ENCODE data around the gene MAT2B.

The MAT2B gene

DNA sequence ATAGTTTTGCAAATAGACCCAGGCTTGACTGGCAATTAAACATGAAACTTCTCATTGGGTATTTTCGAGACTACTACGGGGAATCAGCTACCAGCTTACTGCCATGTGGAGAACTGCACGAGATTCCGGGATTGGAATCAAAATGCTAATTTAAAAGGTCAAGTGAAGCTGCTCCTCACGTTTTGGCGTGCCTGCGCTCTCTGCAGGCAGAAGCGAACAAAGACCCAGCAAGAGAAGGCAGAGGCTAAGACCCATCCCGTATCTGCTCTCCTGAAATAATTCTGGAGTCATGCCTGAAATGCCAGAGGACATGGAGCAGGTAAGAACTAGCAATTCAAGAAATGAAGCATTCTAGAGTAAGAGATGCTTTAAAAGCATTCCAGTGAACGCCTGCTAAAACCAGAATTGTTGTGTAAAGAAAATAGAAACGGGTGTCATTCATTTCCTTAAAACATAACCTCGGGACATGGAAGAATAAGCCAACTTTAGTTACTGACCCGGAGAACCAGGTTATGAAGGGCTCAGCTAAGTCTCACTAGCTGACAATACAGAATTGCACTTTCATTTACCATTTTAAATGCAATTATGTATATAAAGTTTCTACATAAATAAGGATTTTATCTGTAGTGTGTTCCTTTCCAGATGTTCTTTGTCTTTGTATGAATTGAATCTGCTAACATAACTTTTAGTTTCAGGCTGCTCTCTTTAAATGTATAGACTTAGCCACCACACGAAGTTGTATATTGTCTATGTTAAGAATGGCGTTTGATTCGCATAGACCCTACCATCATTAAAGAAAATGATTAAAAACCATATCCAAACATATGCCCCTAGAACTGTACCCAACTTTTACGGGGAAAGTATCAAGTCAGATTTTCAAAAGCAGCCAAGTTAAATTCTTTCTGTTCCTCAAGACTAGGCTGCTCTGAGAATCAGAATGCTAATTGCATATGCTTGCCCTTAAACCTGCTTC lies 2.0 kb upstream of the MAT2B start (continued):
- TF ChIP-seq, protein P1, sequence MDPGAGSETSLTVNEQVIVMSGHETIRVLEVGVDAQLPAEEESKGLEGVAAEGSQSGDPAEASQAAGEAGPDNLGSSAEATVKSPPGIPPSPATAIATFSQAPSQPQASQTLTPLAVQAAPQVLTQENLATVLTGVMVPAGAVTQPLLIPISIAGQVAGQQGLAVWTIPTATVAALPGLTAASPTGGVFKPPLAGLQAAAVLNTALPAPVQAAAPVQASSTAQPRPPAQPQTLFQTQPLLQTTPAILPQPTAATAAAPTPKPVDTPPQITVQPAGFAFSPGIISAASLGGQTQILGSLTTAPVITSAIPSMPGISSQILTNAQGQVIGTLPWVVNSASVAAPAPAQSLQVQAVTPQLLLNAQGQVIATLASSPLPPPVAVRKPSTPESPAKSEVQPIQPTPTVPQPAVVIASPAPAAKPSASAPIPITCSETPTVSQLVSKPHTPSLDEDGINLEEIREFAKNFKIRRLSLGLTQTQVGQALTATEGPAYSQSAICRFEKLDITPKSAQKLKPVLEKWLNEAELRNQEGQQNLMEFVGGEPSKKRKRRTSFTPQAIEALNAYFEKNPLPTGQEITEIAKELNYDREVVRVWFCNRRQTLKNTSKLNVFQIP (CRISPR knock-in tag; IDR thresholded peaks at IDR 0.05; ENCODE audit: borderline replicate concordance, low read depth), result no peak
- TF ChIP-seq ARNTL (CRISPR knock-in tag; IDR thresholded peaks at IDR 0.05; ENCODE audit: borderline replicate concordance, low read depth), result no peak
- TF ChIP-seq ZFP3 (CRISPR knock-in tag; IDR thresholded peaks at IDR 0.05), result 0 out of 2 replicates have a peak, but pooled peaks have one; percentile 34
- TF ChIP-seq ZNF70 (CRISPR knock-in tag; IDR thresholded peaks at IDR 0.05), result no peak
- TF ChIP-seq ZNF565 (CRISPR knock-in tag; conservative IDR thresholded peaks at IDR 0.05; ENCODE audit: low read depth), result no peak
- TF ChIP-seq GLIS3 (CRISPR knock-in tag; IDR thresholded peaks at IDR 0.05), result no peak

DNA sequence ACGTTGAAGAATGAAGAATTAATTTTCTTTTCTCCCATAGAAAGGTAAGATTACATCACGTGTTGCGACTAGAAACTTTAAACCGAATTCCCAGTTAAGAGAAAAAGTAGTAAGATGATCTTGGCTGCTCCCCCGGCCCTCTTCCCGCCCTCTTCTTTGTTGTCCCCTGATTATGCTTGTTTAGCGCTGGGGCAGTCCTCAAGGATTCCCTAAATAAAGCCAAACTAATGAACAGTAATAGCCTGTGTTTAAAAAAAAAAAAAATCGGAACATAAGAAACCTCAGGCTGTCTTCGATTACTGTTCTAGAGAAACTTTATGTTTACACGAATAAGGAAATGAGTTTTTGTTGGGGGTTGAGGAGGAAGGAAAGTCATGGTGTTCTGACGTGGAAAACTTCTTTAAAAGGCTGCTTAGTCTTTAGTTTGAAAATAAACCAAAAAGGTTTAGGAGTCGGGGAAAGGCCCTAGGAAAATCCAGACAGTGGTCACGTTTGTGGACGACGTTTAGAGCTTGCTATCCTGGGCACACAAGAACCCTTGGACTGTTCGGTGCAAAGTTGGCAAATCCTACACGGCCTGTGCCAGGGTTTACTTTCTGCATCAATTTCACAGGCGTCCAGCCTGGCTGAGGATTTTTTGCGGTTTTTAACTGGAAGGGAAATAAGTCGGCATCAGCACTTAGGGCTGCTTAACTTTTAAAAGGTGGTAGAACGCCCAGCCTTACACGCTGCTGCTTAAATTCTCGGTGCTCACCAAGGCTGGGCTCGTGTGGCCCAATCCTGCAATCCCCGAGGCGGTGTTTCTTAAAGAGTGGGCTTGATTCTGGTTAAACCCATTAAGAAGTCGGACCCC lies 1.1 kb upstream of the MAT2B start:
- ATAC-seq, result peak; percentile 44
- TF ChIP-seq ZNF70 (CRISPR knock-in tag; IDR thresholded peaks at IDR 0.05), result no peak
- no peak for TF ChIP-seq ARNTL (CRISPR knock-in tag; IDR thresholded peaks at IDR 0.05; ENCODE audit: borderline replicate concordance, low read depth)
- no peak for TF ChIP-seq OSR1 (CRISPR knock-in tag; IDR thresholded peaks at IDR 0.05)
- no peak for TF ChIP-seq ZFP30 (CRISPR knock-in tag; IDR thresholded peaks at IDR 0.05)
- TF ChIP-seq, protein P2, sequence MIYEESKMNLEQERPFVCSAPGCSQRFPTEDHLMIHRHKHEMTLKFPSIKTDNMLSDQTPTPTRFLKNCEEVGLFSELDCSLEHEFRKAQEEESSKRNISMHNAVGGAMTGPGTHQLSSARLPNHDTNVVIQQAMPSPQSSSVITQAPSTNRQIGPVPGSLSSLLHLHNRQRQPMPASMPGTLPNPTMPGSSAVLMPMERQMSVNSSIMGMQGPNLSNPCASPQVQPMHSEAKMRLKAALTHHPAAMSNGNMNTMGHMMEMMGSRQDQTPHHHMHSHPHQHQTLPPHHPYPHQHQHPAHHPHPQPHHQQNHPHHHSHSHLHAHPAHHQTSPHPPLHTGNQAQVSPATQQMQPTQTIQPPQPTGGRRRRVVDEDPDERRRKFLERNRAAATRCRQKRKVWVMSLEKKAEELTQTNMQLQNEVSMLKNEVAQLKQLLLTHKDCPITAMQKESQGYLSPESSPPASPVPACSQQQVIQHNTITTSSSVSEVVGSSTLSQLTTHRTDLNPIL (CRISPR knock-in tag; IDR thresholded peaks at IDR 0.05; ENCODE audit: low read depth), result no peak
- TF ChIP-seq, protein P3, sequence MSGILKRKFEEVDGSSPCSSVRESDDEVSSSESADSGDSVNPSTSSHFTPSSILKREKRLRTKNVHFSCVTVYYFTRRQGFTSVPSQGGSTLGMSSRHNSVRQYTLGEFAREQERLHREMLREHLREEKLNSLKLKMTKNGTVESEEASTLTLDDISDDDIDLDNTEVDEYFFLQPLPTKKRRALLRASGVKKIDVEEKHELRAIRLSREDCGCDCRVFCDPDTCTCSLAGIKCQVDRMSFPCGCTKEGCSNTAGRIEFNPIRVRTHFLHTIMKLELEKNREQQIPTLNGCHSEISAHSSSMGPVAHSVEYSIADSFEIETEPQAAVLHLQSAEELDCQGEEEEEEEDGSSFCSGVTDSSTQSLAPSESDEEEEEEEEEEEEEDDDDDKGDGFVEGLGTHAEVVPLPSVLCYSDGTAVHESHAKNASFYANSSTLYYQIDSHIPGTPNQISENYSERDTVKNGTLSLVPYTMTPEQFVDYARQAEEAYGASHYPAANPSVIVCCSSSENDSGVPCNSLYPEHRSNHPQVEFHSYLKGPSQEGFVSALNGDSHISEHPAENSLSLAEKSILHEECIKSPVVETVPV (CRISPR knock-in tag; IDR thresholded peaks at IDR 0.05), result no peak
- TF ChIP-seq, protein P1 (CRISPR knock-in tag; IDR thresholded peaks at IDR 0.05; ENCODE audit: borderline replicate concordance, low read depth), result no peak
- TF ChIP-seq TOX (CRISPR knock-in tag; IDR thresholded peaks at IDR 0.05; ENCODE audit: borderline replicate concordance), result no peak
- no peak for TF ChIP-seq ZNF8 (CRISPR knock-in tag; IDR thresholded peaks at IDR 0.05)
- no peak for TF ChIP-seq CSDC2 (CRISPR knock-in tag; IDR thresholded peaks at IDR 0.05)
- TF ChIP-seq, protein P4, sequence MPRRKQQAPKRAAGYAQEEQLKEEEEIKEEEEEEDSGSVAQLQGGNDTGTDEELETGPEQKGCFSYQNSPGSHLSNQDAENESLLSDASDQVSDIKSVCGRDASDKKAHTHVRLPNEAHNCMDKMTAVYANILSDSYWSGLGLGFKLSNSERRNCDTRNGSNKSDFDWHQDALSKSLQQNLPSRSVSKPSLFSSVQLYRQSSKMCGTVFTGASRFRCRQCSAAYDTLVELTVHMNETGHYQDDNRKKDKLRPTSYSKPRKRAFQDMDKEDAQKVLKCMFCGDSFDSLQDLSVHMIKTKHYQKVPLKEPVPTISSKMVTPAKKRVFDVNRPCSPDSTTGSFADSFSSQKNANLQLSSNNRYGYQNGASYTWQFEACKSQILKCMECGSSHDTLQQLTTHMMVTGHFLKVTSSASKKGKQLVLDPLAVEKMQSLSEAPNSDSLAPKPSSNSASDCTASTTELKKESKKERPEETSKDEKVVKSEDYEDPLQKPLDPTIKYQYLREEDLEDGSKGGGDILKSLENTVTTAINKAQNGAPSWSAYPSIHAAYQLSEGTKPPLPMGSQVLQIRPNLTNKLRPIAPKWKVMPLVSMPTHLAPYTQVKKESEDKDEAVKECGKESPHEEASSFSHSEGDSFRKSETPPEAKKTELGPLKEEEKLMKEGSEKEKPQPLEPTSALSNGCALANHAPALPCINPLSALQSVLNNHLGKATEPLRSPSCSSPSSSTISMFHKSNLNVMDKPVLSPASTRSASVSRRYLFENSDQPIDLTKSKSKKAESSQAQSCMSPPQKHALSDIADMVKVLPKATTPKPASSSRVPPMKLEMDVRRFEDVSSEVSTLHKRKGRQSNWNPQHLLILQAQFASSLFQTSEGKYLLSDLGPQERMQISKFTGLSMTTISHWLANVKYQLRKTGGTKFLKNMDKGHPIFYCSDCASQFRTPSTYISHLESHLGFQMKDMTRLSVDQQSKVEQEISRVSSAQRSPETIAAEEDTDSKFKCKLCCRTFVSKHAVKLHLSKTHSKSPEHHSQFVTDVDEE (CRISPR knock-in tag; IDR thresholded peaks at IDR 0.05), result no peak

DNA sequence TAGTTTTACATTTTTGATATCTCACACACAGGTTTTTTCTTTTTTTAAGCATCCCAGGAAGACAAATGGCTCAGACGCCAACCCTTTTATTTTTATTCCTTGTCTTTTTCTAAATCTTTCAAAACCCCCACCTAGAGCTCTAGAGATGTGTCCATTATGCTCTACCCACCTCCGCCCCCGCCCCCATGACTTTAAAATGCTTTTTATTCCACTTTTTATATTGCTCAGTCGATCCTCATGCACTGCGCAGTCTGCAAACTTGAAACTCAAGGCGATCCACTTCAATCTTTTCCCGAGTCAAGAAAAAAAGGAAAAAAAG lies 411 bp upstream of the MAT2B start:
- peak; percentile 5; the same call in 2 of the 3 replicates for ATAC-seq
- no peak for TF ChIP-seq OSR1 (CRISPR knock-in tag; IDR thresholded peaks at IDR 0.05)
- no peak for TF ChIP-seq ZFP3 (CRISPR knock-in tag; IDR thresholded peaks at IDR 0.05)
- TF ChIP-seq ESRRG (CRISPR knock-in tag; IDR thresholded peaks at IDR 0.05), result no peak
- TF ChIP-seq ZC3H10 (CRISPR knock-in tag; IDR thresholded peaks at IDR 0.05), result no peak
- TF ChIP-seq, protein P2 (CRISPR knock-in tag; IDR thresholded peaks at IDR 0.05; ENCODE audit: low read depth), result no peak
- no peak for TF ChIP-seq ZFP30 (CRISPR knock-in tag; IDR thresholded peaks at IDR 0.05)
- no peak for TF ChIP-seq RARB (CRISPR knock-in tag; IDR thresholded peaks at IDR 0.05)
- TF ChIP-seq, protein P4 (CRISPR knock-in tag; IDR thresholded peaks at IDR 0.05), result no peak
- no peak for TF ChIP-seq ZNF70 (CRISPR knock-in tag; IDR thresholded peaks at IDR 0.05)
- TF ChIP-seq TOX (CRISPR knock-in tag; IDR thresholded peaks at IDR 0.05; ENCODE audit: borderline replicate concordance), result no peak
- no peak for TF ChIP-seq ARNTL (CRISPR knock-in tag; IDR thresholded peaks at IDR 0.05; ENCODE audit: borderline replicate concordance, low read depth)
- no peak for TF ChIP-seq ZNF565 (CRISPR knock-in tag; conservative IDR thresholded peaks at IDR 0.05; ENCODE audit: low read depth)
- no peak for TF ChIP-seq BACH2 (CRISPR knock-in tag; IDR thresholded peaks at IDR 0.05; ENCODE audit: borderline replicate concordance)
- no peak for TF ChIP-seq ISL1 (CRISPR knock-in tag; IDR thresholded peaks at IDR 0.05)

Measured in SK-N-SH treated with all-trans-retinoic acid at 6 μM for 48 hours (cell line).